ENCODE data around the gene MUC5B. TPM values are rescaled to one million over a fixed set of nuclear protein-coding genes. Genes with fewer than 3 reads are reported as not detected.

Gene MUC5B
- total and polyA plus RNA-seq, 9 donors: 0.02 to 35.3 (median 1.1) TPM; not detected in 1

DNA sequence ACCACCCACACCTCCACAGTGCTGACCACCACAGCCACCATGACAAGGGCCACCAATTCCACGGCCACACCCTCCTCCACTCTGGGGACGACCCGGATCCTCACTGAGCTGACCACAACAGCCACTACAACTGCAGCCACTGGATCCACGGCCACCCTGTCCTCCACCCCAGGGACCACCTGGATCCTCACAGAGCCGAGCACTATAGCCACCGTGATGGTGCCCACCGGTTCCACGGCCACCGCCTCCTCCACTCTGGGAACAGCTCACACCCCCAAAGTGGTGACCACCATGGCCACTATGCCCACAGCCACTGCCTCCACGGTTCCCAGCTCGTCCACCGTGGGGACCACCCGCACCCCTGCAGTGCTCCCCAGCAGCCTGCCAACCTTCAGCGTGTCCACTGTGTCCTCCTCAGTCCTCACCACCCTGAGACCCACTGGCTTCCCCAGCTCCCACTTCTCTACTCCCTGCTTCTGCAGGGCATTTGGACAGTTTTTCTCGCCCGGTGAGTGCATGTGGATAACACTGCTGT lies 28.4 kb downstream of the MUC5B start:
- 92 to 93% (median 92%) methylated on average over 16 of the region's 16 CpGs for WGBS, 3 donors
- no peak overlapping the region for H3K27ac ChIP-seq
- intact Hi-C loops (cut with DNase I): no loop called here
- H3K27me3 ChIP-seq: no peaks in the 10 kb centered on the region
- no peak overlapping the region for H3K4me3 ChIP-seq
- no peak for DNase-seq
- no peaks in the 10 kb centered on the region for H3K36me3 ChIP-seq
- no peaks in the 10 kb centered on the region for H3K9me3 ChIP-seq
- TF ChIP-seq CTCF (IDR thresholded peaks at IDR 0.05) (no peak), EP300 (IDR thresholded peaks at IDR 0.05) (no peak), POLR2A (IDR thresholded peaks at IDR 0.05) (no peak)
- H3K4me1 ChIP-seq (ENCODE audit: insufficient read depth): no peaks in the 10 kb centered on the region

- intact Hi-C loops (cut with DNase I): no loop called here
- Histone ChIP-seq H3K36me3 (no peaks in the 10 kb centered on the region), H3K4me3 (no peak overlapping the region), H3K27ac (no peak overlapping the region), H3K9me3 (no peaks in the 10 kb centered on the region), H3K27me3 (no peaks in the 10 kb centered on the region), H3K4me1 (ENCODE audit: insufficient read depth) (no peaks in the 10 kb centered on the region)
- TF ChIP-seq POLR2A (IDR thresholded peaks at IDR 0.05) (no peak), CTCF (IDR thresholded peaks at IDR 0.05) (no peak), EP300 (IDR thresholded peaks at IDR 0.05) (no peak)
- no peak for DNase-seq
- 86 to 93% (median 92%) methylated on average over 29 to 38 of the region's 38 CpGs for WGBS, 3 donors
Measured at GRCh38 chr11:1252371-1253102, 29.7 kb downstream of the MUC5B start.

GRCh38 chr11:1253103-1253485 lies 30.2 kb downstream of the MUC5B start:
- H3K9me3 ChIP-seq: no peaks in the 10 kb centered on the region
- no peak overlapping the region for H3K4me3 ChIP-seq
- intact Hi-C loops (cut with DNase I): no loop called here
- 65 to 94% (median 71%) methylated on average over 9 of the region's 9 CpGs for WGBS, 3 donors
- no peak overlapping the region for H3K27ac ChIP-seq
- TF ChIP-seq CTCF (IDR thresholded peaks at IDR 0.05) (no peak), EP300 (IDR thresholded peaks at IDR 0.05) (no peak), POLR2A (IDR thresholded peaks at IDR 0.05) (no peak)
- no peak for DNase-seq
- H3K4me1 ChIP-seq (ENCODE audit: insufficient read depth): no peaks in the 10 kb centered on the region
- H3K36me3 ChIP-seq: no peaks in the 10 kb centered on the region
- no peaks in the 10 kb centered on the region for H3K27me3 ChIP-seq

DNA sequence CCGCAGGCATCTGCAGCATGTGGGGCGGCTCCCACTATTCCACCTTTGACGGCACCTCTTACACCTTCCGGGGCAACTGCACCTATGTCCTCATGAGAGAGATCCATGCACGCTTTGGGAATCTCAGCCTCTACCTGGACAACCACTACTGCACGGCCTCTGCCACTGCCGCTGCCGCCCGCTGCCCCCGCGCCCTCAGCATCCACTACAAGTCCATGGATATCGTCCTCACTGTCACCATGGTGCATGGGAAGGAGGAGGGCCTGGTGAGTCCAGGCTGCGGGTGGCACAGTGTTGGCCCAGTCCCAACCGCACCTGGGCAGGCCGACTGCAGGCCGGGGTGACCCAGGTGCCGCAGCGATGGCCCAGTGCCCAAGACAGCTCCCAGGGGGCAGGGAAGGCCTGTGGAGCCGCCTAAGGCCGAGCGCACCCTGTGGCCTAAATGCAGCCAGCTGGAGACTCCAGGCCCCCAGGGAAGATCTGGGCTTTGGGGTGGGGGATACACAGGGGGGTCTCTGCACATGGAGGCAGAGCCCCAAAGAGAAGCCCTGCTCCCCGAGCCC lies 31.3 kb downstream of the MUC5B start:
- no peak overlapping the region for H3K27ac ChIP-seq
- no peaks in the 10 kb centered on the region for H3K36me3 ChIP-seq
- intact Hi-C loops (cut with DNase I): no loop called here
- H3K9me3 ChIP-seq: no peaks in the 10 kb centered on the region
- H3K4me1 ChIP-seq (ENCODE audit: insufficient read depth): no peaks in the 10 kb centered on the region
- H3K27me3 ChIP-seq: no peaks in the 10 kb centered on the region
- WGBS, 3 donors: 83 to 90% (median 88%) methylated on average over 22 of the region's 22 CpGs
- TF ChIP-seq EP300 (IDR thresholded peaks at IDR 0.05) (no peak), POLR2A (IDR thresholded peaks at IDR 0.05) (no peak), CTCF (IDR thresholded peaks at IDR 0.05) (no peak)
- DNase-seq: no peak
- H3K4me3 ChIP-seq: no peak overlapping the region

Measured in ovary (tissue), 9 donors.